BE2C (cell line): ENCODE data around the gene SETDB2.

Experiments
- DNase-seq: peaks from one replicate; pipeline ENCODE4 v3.0.0-alpha.2; 2020
- H3K27me3 ChIP-seq: fragments of 250-450 bp; sonication (Bioruptor Pico); 2 replicates; pipeline ENCODE4 v1.5.1; 2020; ENCODE audit warnings: mild to moderate bottlenecking
- H3K36me3 ChIP-seq: fragments of 250-450 bp; sonication (Bioruptor Pico); 2 replicates; pipeline ENCODE4 v1.5.1; 2020; ENCODE audit warnings: mild to moderate bottlenecking
- H3K4me1 ChIP-seq: fragments of 250-450 bp; sonication (Bioruptor Pico); 2 replicates; pipeline ENCODE4 v1.5.1; 2020
- H3K4me3 ChIP-seq: 2 replicates; pipeline ENCODE4 v1.5.1; 2011; ENCODE audit warnings: low read depth, low read length
- H3K9me3 ChIP-seq: fragments of 250-450 bp; sonication (Bioruptor Pico); 2 replicates; pipeline ENCODE4 v1.5.1; 2020
- CTCF ChIP-seq: IDR thresholded peaks from 2 replicates; pipeline ENCODE4 v1.5.1; 2012; ENCODE audit warnings: mild to moderate bottlenecking, low read depth, low read length

Gene SETDB2

GRCh38 chr13:49410477-49410876 lies 33.6 kb upstream of the SETDB2 start:
- H3K9me3 ChIP-seq, result no peaks in the 10 kb centered on the region; the same call in 1 of the 2 replicates
- no peak overlapping the region for H3K4me3 ChIP-seq
- no peaks in the 10 kb centered on the region for H3K36me3 ChIP-seq
- no peaks in the 10 kb centered on the region for H3K27me3 ChIP-seq
- no peak for DNase-seq
- no peak for TF ChIP-seq CTCF
- no peaks in the 10 kb centered on the region for H3K4me1 ChIP-seq

- DNase-seq, result no peak
- TF ChIP-seq CTCF, result no peak
- no peak overlapping the region for H3K4me3 ChIP-seq
- H3K9me3 ChIP-seq, result no peaks in the 10 kb centered on the region; the same call in 1 of the 2 replicates
- H3K27me3 ChIP-seq, result no peaks in the 10 kb centered on the region
- no peaks in the 10 kb centered on the region for H3K4me1 ChIP-seq
- H3K36me3 ChIP-seq, result no peaks in the 10 kb centered on the region
Measured at GRCh38 chr13:49411353-49411752, 32.7 kb upstream of the SETDB2 start.

- no peaks in the 10 kb centered on the region; the same call in 1 of the 2 replicates for H3K9me3 ChIP-seq
- DNase-seq, result no peak
- no peak overlapping the region for H3K4me3 ChIP-seq
- TF ChIP-seq CTCF, result no peak
- no peaks in the 10 kb centered on the region for H3K36me3 ChIP-seq
- no peaks in the 10 kb centered on the region for H3K27me3 ChIP-seq
- H3K4me1 ChIP-seq, result no peaks in the 10 kb centered on the region
Measured at GRCh38 chr13:49412749-49413148, 31.3 kb upstream of the SETDB2 start.

- TF ChIP-seq CTCF, result no peak
- Histone ChIP-seq H3K4me3 (no peak overlapping the region), H3K4me1 (no peaks in the 10 kb centered on the region), H3K9me3 (no peaks in the 10 kb centered on the region), H3K27me3 (no peaks in the 10 kb centered on the region), H3K36me3 (no peaks in the 10 kb centered on the region)
- no peak for DNase-seq
Measured at GRCh38 chr13:49417161-49417560, 26.9 kb upstream of the SETDB2 start.

- no peak for DNase-seq
- TF ChIP-seq CTCF, result no peak
- Histone ChIP-seq H3K4me3 (no peak overlapping the region), H3K27me3 (no peaks in the 10 kb centered on the region), H3K36me3 (no peaks in the 10 kb centered on the region), H3K9me3 (no peaks in the 10 kb centered on the region), H3K4me1 (no peaks in the 10 kb centered on the region)
Measured at GRCh38 chr13:49418206-49418605, 25.9 kb upstream of the SETDB2 start.

GRCh38 chr13:49419276-49419675 lies 24.8 kb upstream of the SETDB2 start:
- Histone ChIP-seq H3K9me3 (no peaks in the 10 kb centered on the region), H3K36me3 (no peaks in the 10 kb centered on the region), H3K4me3 (no peak overlapping the region), H3K27me3 (no peaks in the 10 kb centered on the region), H3K4me1 (no peaks in the 10 kb centered on the region)
- TF ChIP-seq CTCF, result no peak
- DNase-seq, result no peak
